ACC112 (cell line): Measurements from ENCODE around the gene AGBL5.
"Not testable (repeated sequence)": the region's sequence is repeated elsewhere in the genome, so short reads cannot be mapped to it uniquely, and the experiment has no call there.

Experiments
- H2AFZ ChIP-seq: fragments of 200-600 bp; sonication (generic); one replicate; pipeline ENCODE4 v1.6.0; 2017; ENCODE audit warnings: antibody characterized with exemption, low read length; ENCODE audit not compliant: unreplicated experiment
- H3K27ac ChIP-seq: fragments of 200-600 bp; sonication (generic); 2 replicates; pipeline ENCODE4 v1.5.1; 2014; ENCODE audit warnings: low read depth, mild to moderate bottlenecking, antibody characterized with exemption, low read length, moderate library complexity
- H3K27me3 ChIP-seq: fragments of 200-600 bp; sonication (generic); 2 replicates; pipeline ENCODE4 v1.6.1; 2014; ENCODE audit warnings: mild to moderate bottlenecking, antibody characterized with exemption, low read length, moderate library complexity, mixed read lengths; ENCODE audit not compliant: insufficient read depth
- H3K36me3 ChIP-seq: fragments of 200-600 bp; sonication (generic); 2 replicates; pipeline ENCODE4 v1.6.1; 2016; ENCODE audit warnings: mild to moderate bottlenecking, antibody characterized with exemption, low read length, moderate library complexity, mixed read lengths; ENCODE audit not compliant: insufficient read depth
- H3K4me1 ChIP-seq: fragments of 200-600 bp; sonication (generic); one replicate; pipeline ENCODE4 v1.6.1; 2016; ENCODE audit warnings: low read length, mixed read lengths; ENCODE audit not compliant: insufficient read depth, unreplicated experiment, control insufficient read depth
- H3K4me3 ChIP-seq: fragments of 200-600 bp; sonication (generic); 2 replicates; pipeline ENCODE4 v1.5.1; 2014; ENCODE audit warnings: mild to moderate bottlenecking, low read depth, low read length
- H3K79me2 ChIP-seq: fragments of 200-600 bp; sonication (generic); one replicate; pipeline ENCODE4 v1.6.0; 2016; ENCODE audit warnings: low read length; ENCODE audit not compliant: control insufficient read depth, unreplicated experiment, insufficient read depth

Gene AGBL5

DNA sequence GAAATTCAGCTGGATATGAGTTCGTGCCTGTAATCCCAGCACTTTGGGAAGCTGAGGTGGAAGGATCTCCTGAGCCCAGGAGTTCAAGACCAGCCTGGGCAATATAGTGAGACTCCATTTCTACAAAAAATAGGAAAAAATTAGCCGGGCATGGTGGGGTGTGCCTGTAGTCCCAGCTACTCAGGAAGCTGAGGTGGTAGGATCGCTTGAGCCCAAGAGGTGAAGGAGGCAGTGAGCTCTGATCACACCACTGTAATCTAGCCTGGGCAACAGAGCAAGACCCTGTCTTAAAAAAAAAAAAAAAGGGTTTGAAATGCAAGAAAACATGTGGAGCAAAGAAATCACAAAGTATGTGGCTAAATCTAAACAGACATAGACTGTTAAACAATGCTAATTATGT is 57.6 kb downstream of the AGBL5 start:
- no peaks in the 10 kb centered on the region for H3K79me2 ChIP-seq
- no peak overlapping the region for H2AFZ ChIP-seq
- no peaks in the 10 kb centered on the region for H3K27me3 ChIP-seq
- no peak overlapping the region for H3K4me3 ChIP-seq
- no peaks in the 10 kb centered on the region for H3K4me1 ChIP-seq
- H3K36me3 ChIP-seq: no peaks in the 10 kb centered on the region
- H3K27ac ChIP-seq: no peak overlapping the region

DNA sequence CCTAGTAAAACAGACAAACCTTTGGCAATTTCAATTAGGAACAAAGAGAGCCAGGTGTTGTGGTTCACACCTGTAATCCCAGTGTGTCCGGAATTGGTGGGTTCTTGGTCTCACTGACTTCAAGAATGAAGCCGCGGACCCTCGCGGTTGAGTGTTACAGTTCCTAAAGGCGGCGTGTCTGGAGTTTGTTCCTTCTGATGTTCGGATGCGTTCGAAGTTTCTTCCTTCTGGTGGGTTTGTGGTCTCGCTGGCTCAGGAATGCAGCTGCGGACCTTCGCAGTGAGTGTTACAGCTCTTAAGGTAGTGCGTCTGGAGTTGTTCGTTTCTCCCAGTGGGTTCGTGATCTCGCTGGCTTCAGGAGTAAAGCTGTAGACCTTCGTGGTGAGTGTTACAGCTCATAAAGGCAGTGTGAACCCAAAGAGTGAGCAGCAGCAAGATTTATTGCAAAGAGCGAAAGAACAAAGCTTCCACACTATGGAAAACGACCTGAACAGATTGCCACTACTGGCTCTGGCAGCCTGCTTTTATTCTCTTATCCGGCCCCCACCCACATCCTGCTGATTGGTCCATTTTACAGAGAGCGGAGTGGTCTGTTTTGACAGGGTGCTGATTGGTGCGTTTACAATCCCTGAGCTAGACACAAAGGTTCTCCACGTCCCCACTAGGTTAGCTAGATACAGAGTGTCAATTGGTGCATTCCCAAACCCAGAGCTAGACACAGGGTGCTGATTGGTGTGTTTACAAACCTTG is 59.3 kb downstream of the AGBL5 start:
- H3K36me3 ChIP-seq, H2AFZ ChIP-seq, H3K27ac ChIP-seq, H3K4me3 ChIP-seq, H3K27me3 ChIP-seq, H3K4me1 ChIP-seq, H3K79me2 ChIP-seq: not testable (repeated sequence)

DNA sequence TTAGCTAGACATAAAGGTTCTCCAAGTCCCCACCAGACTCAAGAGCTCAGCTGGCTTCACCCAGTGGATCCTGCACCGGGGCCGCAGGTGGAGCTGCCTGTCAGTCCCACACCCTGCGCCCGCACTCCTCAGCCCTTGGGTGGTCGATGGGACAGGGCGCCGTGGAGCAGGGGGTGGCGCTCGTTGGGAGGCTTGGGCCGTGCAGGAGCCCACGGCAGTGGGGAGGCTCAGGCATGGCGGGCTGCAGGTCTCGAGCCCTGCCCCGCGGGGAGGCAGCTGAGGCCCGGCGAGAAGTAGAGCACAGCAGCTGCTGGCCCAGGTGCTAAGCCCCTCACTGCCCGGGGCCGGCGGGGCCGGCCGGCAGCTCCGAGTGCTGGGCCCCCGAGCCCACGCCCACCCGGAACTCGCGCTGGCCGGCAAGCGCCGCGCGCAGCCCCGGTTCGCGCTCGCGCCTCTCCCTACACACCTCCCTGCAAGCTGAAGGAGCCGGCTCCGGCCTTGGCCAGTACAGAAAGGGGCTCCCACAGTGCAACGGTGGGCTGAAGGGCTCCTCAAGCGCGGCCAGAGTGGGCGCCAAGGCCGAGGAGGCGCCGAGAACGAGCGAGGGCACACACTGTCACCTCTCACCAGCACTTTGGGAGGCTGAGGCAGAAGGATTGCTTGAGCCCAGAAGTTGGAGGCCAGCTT is 60.1 kb downstream of the AGBL5 start:
- H2AFZ ChIP-seq, H3K27ac ChIP-seq, H3K36me3 ChIP-seq, H3K27me3 ChIP-seq, H3K79me2 ChIP-seq, H3K4me1 ChIP-seq, H3K4me3 ChIP-seq: not testable (repeated sequence)

DNA sequence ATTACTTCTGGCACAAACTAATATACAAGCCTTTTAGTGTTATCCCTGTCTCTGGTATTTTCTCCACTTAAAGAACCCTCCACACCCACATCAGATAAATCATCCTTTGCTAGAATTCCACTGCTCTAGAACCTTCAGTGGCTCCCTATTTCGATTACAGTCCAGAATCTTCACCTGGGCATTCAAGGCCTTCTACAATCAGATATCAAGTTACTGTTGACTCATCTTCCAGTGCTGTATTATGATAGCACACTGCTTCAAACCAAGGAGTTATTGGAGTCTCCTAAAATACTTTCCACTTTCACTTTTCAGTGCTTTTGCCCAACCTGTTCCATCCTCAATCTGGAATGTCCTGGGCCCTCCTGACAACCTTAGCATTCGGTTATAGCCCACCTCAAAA is 64.1 kb downstream of the AGBL5 start:
- Histone ChIP-seq H3K36me3 (no peaks in the 10 kb centered on the region), H2AFZ (no peak overlapping the region), H3K4me1 (peaks cover 8% of the 10 kb centered on the region), H3K27me3 (no peaks in the 10 kb centered on the region), H3K27ac (no peak overlapping the region), H3K4me3 (no peak overlapping the region), H3K79me2 (peaks cover 7% of the 10 kb centered on the region)

DNA sequence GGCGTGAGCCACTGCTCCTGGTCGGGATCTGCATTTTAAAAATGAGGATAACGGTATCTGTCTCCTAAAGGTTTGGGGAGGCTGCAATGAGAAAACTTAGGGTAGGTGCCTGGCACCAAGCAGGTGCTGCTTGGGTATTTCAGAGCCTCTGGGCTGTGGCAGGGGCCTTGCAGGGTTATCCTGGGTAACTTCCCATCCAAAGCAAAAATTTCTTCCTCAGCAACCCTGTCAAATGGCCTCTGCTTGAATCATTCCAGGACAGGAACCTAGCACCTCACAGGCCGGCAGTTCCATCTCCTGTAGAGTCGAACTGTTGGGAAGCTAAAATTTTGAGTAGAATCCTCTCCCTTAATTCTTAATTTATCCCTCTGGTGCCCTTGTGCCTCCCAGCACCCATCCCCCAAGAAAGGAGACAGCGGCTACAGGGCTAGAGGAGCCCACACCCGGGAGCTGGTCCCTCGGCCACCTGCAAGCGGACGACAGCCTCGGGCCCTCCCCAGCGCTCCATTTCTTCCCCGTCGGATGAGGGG is 66.6 kb downstream of the AGBL5 start:
- Histone ChIP-seq H3K4me3 (peak overlapping the region; percentile 97), H3K36me3 (no peaks in the 10 kb centered on the region), H3K27me3 (no peaks in the 10 kb centered on the region), H3K27ac (no peak overlapping the region), H3K79me2 (peaks cover 7% of the 10 kb centered on the region), H2AFZ (peak overlapping the region; percentile 100), H3K4me1 (peaks cover 8% of the 10 kb centered on the region)

DNA sequence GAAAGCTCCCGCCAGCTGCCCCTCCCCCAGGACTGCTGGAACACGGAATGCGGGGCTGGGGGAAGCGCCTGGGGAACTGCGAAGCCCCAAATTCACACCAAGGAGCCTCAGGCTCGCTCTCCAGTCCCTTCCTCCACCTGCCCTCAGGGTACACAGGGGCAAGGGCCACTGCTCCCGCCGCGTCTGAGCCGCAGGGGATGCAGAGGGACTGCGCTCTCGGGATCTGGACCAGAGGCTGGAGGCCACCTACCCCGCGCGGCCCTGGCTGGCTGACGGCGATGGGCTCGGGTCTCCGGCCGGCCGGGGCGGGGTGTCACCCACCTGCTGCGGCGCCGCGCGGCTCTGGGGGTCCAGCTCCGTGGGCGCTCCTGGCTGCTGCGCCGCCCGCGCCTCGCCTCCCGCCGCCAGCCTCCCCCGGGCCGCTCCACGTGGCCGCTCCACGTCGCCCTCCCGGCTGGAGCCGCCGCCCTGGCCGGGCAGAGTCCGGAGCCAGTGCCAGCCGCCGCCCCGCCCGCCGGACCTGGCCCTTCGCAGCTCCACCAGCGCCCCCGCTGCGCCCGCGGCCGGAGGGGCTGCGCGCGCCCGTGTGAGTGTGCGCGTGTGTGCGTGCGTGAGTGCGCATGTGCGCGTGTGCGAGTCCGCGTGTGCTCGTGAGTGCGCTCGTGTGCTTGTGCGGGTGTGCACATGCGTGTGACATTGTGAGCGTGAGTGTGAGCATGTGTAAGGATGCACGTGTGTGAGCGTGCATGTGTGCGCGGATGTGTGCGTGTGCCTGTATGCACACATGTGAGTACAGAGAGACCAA is 67.3 kb downstream of the AGBL5 start, which contains the start of gene CGREF1:
CGREF1 (minus strand) TSS at position 604 of the 805 bp plus-strand sequence. CDS start 14,762 bp downstream, outside the sequence.
- Histone ChIP-seq H3K36me3 (no peaks in the 10 kb centered on the region), H3K27ac (no peak within 1 kb of the TSS), H2AFZ (peak within 1 kb of the TSS; percentile 100), H3K79me2 (peaks cover 7% of the 10 kb centered on the region), H3K27me3 (no peaks in the 10 kb centered on the region), H3K4me1 (peaks cover 10% of the 10 kb centered on the region), H3K4me3 (peak within 1 kb of the TSS; percentile 97)

DNA sequence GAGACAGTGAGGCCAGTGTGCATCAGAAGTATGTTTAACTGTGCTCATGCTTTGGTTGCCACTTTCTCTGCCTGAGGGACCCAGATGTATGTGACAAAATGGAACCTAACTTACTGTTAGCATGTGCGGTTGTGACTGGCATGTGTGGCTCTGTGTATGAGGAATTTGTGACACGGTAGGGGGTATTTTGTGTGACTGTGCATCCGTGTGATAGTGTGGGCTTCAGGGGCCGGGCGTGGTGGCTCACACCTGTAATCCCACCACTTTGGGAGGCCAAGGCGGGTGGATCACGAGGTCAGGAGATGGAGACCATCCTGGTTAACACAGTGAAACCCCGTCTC is 67.8 kb downstream of the AGBL5 start:
- H3K27me3 ChIP-seq, H3K79me2 ChIP-seq, H3K36me3 ChIP-seq, H3K27ac ChIP-seq: not testable (repeated sequence)
- peaks cover 10% of the 10 kb centered on the region for H3K4me1 ChIP-seq
- H2AFZ ChIP-seq: peak overlapping the region; percentile 100
- peak overlapping the region; percentile 97 for H3K4me3 ChIP-seq
